PFSK-1 (cell line): ENCODE data around the gene OR4C15.

Experiments
- TAF1 ChIP-seq: IDR thresholded peaks from 2 replicates; pipeline ENCODE4 v1.6.1; 2012; ENCODE audit warnings: low read length, control low read depth, borderline replicate concordance; ENCODE audit not compliant: insufficient read depth
- TF ChIP-seq, protein P1 (sequence below), 2 experiments: IDR thresholded peaks; 2 replicates each; pipeline versions ENCODE4 v1.6.1 to v1.8.0; 2011 to 2012; ENCODE audit warnings: low read depth in 2 of 2, low read length in 2 of 2, control low read depth in 1 of 2, inconsistent platforms in 1 of 2, mild to moderate bottlenecking in 1 of 2, moderate library complexity in 1 of 2; ENCODE audit not compliant: insufficient read depth in 1 of 2

DNA sequence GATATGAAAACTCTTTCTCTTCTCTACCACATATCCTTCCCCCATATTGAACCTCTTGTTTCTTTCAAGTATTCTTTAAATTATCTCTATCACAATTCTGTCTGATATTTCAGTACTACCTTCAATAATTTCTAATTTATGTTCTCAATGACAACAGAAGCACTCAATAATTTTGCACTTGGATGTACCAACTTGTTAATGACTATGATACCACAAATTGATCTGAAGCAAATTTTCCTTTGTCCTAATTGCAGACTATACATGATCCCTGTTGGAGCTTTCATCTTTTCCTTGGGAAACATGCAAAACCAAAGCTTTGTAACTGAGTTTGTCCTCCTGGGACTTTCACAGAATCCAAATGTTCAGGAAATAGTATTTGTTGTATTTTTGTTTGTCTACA, at the start of gene OR4C15:
- TF ChIP-seq TAF1: no peak
- TF ChIP-seq, protein P1, sequence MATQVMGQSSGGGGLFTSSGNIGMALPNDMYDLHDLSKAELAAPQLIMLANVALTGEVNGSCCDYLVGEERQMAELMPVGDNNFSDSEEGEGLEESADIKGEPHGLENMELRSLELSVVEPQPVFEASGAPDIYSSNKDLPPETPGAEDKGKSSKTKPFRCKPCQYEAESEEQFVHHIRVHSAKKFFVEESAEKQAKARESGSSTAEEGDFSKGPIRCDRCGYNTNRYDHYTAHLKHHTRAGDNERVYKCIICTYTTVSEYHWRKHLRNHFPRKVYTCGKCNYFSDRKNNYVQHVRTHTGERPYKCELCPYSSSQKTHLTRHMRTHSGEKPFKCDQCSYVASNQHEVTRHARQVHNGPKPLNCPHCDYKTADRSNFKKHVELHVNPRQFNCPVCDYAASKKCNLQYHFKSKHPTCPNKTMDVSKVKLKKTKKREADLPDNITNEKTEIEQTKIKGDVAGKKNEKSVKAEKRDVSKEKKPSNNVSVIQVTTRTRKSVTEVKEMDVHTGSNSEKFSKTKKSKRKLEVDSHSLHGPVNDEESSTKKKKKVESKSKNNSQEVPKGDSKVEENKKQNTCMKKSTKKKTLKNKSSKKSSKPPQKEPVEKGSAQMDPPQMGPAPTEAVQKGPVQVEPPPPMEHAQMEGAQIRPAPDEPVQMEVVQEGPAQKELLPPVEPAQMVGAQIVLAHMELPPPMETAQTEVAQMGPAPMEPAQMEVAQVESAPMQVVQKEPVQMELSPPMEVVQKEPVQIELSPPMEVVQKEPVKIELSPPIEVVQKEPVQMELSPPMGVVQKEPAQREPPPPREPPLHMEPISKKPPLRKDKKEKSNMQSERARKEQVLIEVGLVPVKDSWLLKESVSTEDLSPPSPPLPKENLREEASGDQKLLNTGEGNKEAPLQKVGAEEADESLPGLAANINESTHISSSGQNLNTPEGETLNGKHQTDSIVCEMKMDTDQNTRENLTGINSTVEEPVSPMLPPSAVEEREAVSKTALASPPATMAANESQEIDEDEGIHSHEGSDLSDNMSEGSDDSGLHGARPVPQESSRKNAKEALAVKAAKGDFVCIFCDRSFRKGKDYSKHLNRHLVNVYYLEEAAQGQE (IDR thresholded peaks at IDR 0.05; ENCODE audit: insufficient read depth in 1 of 2, low read depth in 2 of 2, low read length in 2 of 2): no peak
